Measurements from ENCODE around the gene SLC25A52.
A peak's percentile ranks its signal among the peaks of the same experiment; 100 is the strongest.
"Not testable (repeated sequence)": the region's sequence is repeated elsewhere in the genome, so short reads cannot be mapped to it uniquely, and the experiment has no call there.

The SLC25A52 gene

DNA sequence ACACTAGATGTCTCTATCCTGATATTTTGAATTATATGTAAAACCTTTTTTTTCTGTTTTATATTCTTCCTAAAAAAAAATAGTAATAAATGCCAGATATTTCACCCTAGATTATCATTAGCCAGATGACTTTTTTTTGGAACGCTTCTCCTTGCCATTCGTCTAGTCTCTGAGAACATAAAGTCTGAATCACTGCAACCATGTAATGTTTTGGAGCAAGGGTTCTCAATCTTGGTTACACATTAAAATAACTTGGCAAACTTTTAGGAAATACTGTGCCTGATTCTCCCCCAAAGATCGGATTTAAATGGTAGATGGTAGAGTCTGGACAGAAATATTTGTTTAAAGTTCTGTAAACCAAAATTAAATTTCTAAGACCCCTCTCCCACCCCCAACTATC lies 21.0 kb downstream of the SLC25A52 start:
- DNase-seq: no peak

- no peak for DNase-seq
Measured at GRCh38 chr18:31738460-31739407, 21.9 kb downstream of the SLC25A52 start.

DNA sequence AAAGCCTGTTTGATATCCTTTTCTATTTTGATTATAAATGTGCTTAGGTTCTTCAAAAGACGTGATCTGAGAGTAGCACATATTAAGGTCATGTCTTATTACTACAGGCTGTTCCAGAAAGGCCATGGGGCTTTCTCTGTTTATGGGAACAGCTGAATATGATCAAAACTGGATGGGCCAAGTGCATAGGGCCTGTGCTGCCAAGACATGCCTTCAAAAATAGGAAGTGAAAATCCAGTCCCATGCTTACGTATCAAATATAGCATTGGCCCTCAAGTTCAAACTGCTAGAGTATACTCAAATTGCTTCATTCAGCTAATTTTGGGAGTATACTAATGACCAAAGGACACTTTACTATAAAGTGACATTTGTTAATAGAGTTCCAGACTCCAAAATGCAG lies 24.1 kb downstream of the SLC25A52 start:
- no peak for DNase-seq

- no peak for DNase-seq
Measured at GRCh38 chr18:31731628-31732027, 29.1 kb downstream of the SLC25A52 start.

DNA sequence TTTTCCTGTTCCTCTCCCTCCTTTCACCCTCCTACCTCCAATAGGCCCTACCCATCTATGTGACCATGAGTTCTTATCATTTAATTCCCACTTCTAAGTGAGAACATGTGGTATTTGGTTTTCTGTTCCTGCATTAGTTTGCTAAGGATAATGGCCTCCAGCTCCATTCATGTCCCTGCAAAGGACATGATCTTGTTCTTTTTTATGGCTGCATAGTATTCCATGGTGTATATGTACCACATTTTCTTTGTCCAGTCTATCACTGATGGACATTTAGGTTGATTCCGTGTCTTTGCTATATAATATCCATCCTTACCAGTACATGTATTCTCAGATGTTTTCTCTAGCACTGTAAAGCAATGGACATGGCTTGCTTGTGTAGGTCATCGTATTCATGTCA lies 31.5 kb downstream of the SLC25A52 start:
- not testable (repeated sequence) for DNase-seq

GRCh38 chr18:31723990-31724711 lies 36.5 kb downstream of the SLC25A52 start:
- peak; percentile 55 for DNase-seq

GRCh38 chr18:31723639-31723989 lies 37.1 kb downstream of the SLC25A52 start:
- no peak for DNase-seq

DNA sequence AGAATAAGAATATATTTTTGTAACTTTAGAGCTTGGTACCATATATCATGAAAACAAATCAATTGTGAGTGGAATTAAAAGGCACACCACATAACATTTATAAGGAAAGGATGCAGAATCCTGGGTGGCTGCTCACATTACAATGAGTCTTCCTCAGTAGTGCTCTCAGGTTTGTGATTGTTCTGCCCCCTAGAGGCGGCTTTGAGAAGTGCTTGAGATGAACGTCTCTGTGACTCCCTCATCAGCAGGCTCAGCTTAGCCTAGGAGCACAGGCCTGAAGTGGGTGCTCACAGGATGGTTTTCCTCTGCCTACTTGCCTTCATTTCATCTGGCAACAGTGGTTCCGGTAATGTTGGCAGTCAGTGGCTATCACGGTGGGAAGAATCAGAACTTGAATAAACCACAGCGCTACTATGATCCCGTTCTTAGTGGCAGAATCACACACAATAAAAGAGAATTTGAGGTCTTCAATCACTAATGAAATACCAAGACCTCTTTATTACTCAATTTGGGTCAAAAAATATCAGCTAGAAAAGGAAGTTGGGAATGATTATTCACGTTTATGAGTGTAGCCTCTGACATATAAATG lies 38.2 kb downstream of the SLC25A52 start:
- peak; percentile 81 for DNase-seq

GRCh38 chr18:31721601-31722000 lies 39.1 kb downstream of the SLC25A52 start:
- no peak for DNase-seq

DNA sequence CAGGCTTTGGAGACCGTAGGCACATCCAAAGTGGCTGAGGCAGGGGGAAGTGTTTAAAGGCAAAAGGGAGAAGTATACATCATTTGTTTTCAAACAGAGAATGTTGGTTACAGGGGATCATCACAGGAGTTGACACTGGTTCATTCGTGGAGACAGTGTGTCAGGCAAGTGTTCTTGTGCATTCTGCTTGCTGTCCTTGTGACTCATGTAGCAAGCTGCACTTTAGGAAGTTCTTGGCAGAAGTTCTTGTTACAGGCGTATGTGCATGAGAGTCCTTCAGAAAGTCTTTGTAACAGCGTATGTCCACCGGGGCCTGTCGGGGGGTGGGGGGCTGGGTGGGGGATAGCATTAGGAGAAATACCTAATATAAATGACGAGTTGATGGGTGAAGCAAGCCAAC lies 39.8 kb downstream of the SLC25A52 start:
- no peak for DNase-seq

DNA sequence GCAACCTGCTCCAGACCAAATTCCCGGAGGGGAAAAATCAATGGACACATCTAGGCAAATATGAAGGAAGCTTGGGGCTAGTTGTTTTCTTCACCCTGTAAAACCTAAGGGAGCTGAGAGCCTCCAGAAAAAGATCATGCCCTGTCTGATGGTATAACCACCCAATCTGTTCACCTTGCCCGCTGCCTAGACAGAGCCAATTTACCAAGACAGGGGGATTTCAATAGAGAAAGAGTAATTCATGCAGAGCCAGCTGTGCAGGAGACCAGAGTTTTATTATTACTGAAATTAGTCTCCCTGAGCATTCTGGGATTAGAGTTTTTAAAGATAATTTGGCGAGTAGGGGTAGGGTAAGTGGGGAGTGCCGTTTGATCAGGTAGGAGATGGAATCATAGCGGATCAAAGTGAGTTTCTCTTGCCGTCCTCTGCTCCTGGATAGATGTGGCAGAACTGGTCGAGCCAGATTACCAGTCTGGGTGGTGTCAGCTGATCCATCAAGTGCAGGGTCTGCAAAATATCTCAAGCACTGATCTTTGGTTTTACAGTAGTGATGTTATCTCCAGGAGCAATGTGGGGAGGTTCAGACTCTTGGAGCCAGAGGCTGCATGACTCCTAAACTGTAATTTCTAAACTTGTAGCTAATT lies 41.2 kb downstream of the SLC25A52 start:
- no peak for DNase-seq

DNA sequence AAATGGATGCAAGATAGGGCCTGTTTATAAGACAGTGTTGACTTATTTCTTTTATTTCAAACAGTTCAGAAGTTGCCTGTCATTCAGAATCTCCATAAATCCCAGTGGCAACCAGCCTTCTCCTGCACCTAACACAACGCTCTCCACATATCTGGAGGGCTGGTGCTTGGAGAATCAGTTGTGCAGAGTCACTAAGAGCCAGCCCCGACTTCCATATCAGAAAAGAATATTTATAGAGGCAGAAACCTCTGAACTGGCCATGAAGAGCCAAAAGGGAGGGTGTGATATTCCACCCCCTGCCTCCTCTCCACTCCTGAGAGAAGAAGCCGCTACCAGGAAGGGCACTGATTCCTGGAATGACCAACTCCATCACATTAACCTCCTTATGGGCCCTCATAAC lies 42.3 kb downstream of the SLC25A52 start:
- no peak for DNase-seq

GRCh38 chr18:31716362-31716761 lies 44.3 kb downstream of the SLC25A52 start:
- no peak for DNase-seq

DNA sequence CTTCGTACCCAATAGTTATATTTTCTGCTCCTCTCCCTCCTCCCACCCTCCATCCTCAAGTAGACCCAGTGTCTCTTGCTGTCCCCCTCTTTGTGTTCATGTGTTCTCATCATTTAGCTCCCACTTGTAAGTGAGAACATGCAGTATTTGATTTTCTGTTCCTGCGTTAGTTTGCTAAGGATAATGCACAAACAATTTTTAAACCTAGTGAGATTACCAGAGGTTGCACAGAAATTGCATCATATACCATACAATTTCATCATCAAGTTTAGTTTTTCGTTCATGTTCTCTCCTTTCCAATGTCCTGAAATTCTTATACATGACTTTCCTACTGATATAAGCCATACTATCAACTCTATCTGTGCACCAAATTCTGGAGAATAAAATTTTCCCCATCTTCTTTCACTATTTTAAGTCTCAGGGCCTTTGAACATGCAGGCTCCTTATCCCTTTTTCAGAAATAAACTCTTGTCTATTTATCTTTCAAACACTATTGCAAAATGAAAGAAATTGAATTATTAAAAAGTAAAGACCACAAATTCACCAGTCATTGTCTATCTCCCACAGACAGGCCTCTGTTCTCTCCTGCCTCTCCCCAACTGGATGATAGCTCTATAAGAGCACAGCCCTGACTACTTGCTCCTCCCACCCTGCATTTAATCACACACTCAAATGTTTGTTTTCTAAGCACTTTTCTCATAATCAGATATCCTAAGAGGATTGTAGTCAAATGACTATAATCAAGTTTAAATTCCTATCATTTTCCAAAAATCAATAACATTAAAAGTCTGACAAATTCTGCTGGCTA lies 49.1 kb downstream of the SLC25A52 start:
- DNase-seq: no peak

DNA sequence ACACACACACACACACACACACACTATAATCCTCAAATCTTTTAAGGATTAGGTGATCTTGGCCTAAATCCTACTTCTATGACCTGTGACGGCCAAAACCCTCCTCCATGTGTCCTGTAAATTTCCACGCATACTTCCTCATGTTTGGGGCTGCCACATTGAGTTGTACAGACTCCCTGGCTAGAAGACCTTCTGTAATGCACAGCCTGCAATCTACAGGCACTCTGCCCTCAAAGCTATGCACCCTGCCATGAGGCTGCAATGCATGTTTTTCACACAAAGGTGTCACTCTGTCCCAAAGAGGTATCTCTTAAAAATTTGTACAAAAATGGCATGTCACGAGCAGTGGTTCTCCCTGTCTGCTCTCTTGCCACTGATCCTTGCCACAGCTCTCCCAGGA lies 49.9 kb downstream of the SLC25A52 start:
- DNase-seq: no peak
